ENCODE results near the gene FLT3LG.
"Not testable (repeated sequence)": the region's sequence is repeated elsewhere in the genome, so short reads cannot be mapped to it uniquely, and the experiment has no call there.

The FLT3LG gene

GRCh38 chr19:49443366-49444099, 30.5 kb upstream of the FLT3LG start:
- in situ Hi-C loops (cut with HindIII; ENCODE audit: low sequenced_read_pairs) = no loop called here
- TF ChIP-seq CTCF (IDR thresholded peaks at IDR 0.05; ENCODE audit: low read depth, low read length) = peak; percentile 94
- peak overlapping the region; percentile 57 for H3K4me3 ChIP-seq (ENCODE audit: low read depth, low read length)
- DNase-seq (ENCODE audit: low read depth, low spot score) = peak; percentile 96

GRCh38 chr19:49444100-49444700, 29.8 kb upstream of the FLT3LG start:
- H3K4me3 ChIP-seq (ENCODE audit: low read depth, low read length); in situ Hi-C loops (cut with HindIII; ENCODE audit: low sequenced_read_pairs); DNase-seq (ENCODE audit: low read depth, low spot score): not testable (repeated sequence)

- in situ Hi-C loops (cut with HindIII; ENCODE audit: low sequenced_read_pairs) = no loop called here
- H3K4me3 ChIP-seq (ENCODE audit: low read depth, low read length) = no peak overlapping the region
- no peak for DNase-seq (ENCODE audit: low read depth, low spot score)
- peak; percentile 1 for TF ChIP-seq CTCF (IDR thresholded peaks at IDR 0.05; ENCODE audit: low read depth, low read length)
Observed at GRCh38 chr19:49445997-49446396, 28.0 kb upstream of the FLT3LG start.

- H3K4me3 ChIP-seq (ENCODE audit: low read depth, low read length) = no peak overlapping the region
- DNase-seq (ENCODE audit: low read depth, low spot score) = peak; percentile 9
- in situ Hi-C loops (cut with HindIII; ENCODE audit: low sequenced_read_pairs) = no loop called here
- TF ChIP-seq CTCF (IDR thresholded peaks at IDR 0.05; ENCODE audit: low read depth, low read length) = no peak
Observed at GRCh38 chr19:49447485-49448431, 26.3 kb upstream of the FLT3LG start.

- in situ Hi-C loops (cut with HindIII; ENCODE audit: low sequenced_read_pairs) = no loop called here
- TF ChIP-seq CTCF (IDR thresholded peaks at IDR 0.05; ENCODE audit: low read depth, low read length) = no peak
- no peak for DNase-seq (ENCODE audit: low read depth, low spot score)
- no peak overlapping the region for H3K4me3 ChIP-seq (ENCODE audit: low read depth, low read length)
Observed at GRCh38 chr19:49448432-49448786, 25.6 kb upstream of the FLT3LG start.

- no peak for TF ChIP-seq CTCF (IDR thresholded peaks at IDR 0.05; ENCODE audit: low read depth, low read length)
- DNase-seq (ENCODE audit: low read depth, low spot score) = no peak
- peak overlapping the region; percentile 88 for H3K4me3 ChIP-seq (ENCODE audit: low read depth, low read length)
- in situ Hi-C loops (cut with HindIII; ENCODE audit: low sequenced_read_pairs) = no loop called here
Observed at GRCh38 chr19:49450405-49450804, 23.6 kb upstream of the FLT3LG start.
